ENCODE results near the gene GPRC5B.

GPRC5B gene

GRCh38 chr16:19844945-19845641 lies 39.6 kb downstream of the GPRC5B start:
- DNase-seq (ENCODE audit: low read depth, low spot score) = no peak

- no peak for DNase-seq (ENCODE audit: low read depth, low spot score)
Measured at GRCh38 chr16:19843371-19843770, 41.3 kb downstream of the GPRC5B start.

- no peak for DNase-seq (ENCODE audit: low read depth, low spot score)
Measured at GRCh38 chr16:19842426-19843157, 42.1 kb downstream of the GPRC5B start.

- DNase-seq (ENCODE audit: low read depth, low spot score) = no peak
Measured at GRCh38 chr16:19841184-19841583, 43.5 kb downstream of the GPRC5B start.

- DNase-seq (ENCODE audit: low read depth, low spot score) = no peak
Measured at GRCh38 chr16:19840524-19841110, 44.0 kb downstream of the GPRC5B start.

- DNase-seq (ENCODE audit: low read depth, low spot score) = no peak
Measured at GRCh38 chr16:19837984-19838707, 46.5 kb downstream of the GPRC5B start.

GRCh38 chr16:19837331-19837980 lies 47.2 kb downstream of the GPRC5B start:
- no peak for DNase-seq (ENCODE audit: low read depth, low spot score)

GRCh38 chr16:19835968-19836421 lies 48.7 kb downstream of the GPRC5B start:
- no peak for DNase-seq (ENCODE audit: low read depth, low spot score)

GRCh38 chr16:19835196-19835595 lies 49.5 kb downstream of the GPRC5B start:
- no peak for DNase-seq (ENCODE audit: low read depth, low spot score)

- no peak for DNase-seq (ENCODE audit: low read depth, low spot score)
Measured at GRCh38 chr16:19833581-19833980, 51.1 kb downstream of the GPRC5B start.

- DNase-seq (ENCODE audit: low read depth, low spot score) = no peak
Measured at GRCh38 chr16:19833176-19833575, 51.5 kb downstream of the GPRC5B start.

- DNase-seq (ENCODE audit: low read depth, low spot score) = no peak
Measured at GRCh38 chr16:19831678-19832077, 53.0 kb downstream of the GPRC5B start.

- DNase-seq (ENCODE audit: low read depth, low spot score) = no peak
Measured at GRCh38 chr16:19830902-19831560, 53.6 kb downstream of the GPRC5B start.

- DNase-seq (ENCODE audit: low read depth, low spot score) = no peak
Measured at GRCh38 chr16:19829844-19830692, 54.6 kb downstream of the GPRC5B start.

- DNase-seq (ENCODE audit: low read depth, low spot score) = no peak
Measured at GRCh38 chr16:19824216-19824615, 60.4 kb downstream of the GPRC5B start.

GRCh38 chr16:19823322-19823721 lies 61.3 kb downstream of the GPRC5B start:
- DNase-seq (ENCODE audit: low read depth, low spot score) = no peak

GRCh38 chr16:19822533-19822932 lies 62.1 kb downstream of the GPRC5B start:
- DNase-seq (ENCODE audit: low read depth, low spot score) = no peak

- no peak for DNase-seq (ENCODE audit: low read depth, low spot score)
Measured at GRCh38 chr16:19817875-19818274, 66.8 kb downstream of the GPRC5B start.

- DNase-seq (ENCODE audit: low read depth, low spot score) = no peak
Measured at GRCh38 chr16:19817122-19817521, 67.5 kb downstream of the GPRC5B start.

GRCh38 chr16:19815418-19815817 lies 69.2 kb downstream of the GPRC5B start:
- no peak for DNase-seq (ENCODE audit: low read depth, low spot score)

All from ELF-1 (cell line).